ENCODE measurements around the gene KRTAP4-12. TPM values are rescaled to one million over a fixed set of nuclear protein-coding genes. Genes with fewer than 3 reads are reported as not detected.
"Not testable (repeated sequence)": the region's sequence is repeated elsewhere in the genome, so short reads cannot be mapped to it uniquely, and the experiment has no call there.

KRTAP4-12 gene
- total RNA-seq, 1 donor from 2014 or later = not detected

GRCh38 chr17:41126412-41126811 lies 2.4 kb upstream of the KRTAP4-12 start:
- DNase-seq (ENCODE audit: low read depth) = no peak

- no peak for DNase-seq (ENCODE audit: low read depth)
Observed at GRCh38 chr17:41125064-41125463, 1.1 kb upstream of the KRTAP4-12 start.

- DNase-seq (ENCODE audit: low read depth) = not testable (repeated sequence)
Observed at GRCh38 chr17:41123292-41123990, 541 bp downstream of the KRTAP4-12 start.

DNA sequence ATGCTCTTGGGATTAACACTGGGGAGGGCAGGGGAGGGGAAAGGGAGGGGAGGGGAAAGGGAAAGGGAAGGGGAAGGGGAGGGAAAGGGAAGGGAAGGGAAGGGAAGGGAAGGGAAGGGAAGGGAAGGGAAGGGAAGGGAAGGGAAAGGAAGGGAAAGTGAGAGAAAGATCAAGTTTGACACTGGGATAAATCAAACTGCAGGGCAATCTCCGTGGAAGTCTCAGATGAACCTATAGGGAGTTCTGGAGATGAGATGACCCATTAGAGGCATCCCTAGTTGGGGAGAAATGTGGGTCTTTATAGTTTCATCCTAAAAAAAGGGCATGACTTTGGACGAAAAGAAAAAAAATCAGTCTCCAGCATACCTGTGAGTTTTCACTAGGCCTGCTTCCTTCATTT lies 2.2 kb downstream of the KRTAP4-12 start:
- no peak for DNase-seq (ENCODE audit: low read depth)

GRCh38 chr17:41119696-41120690 lies 4.0 kb downstream of the KRTAP4-12 start:
- DNase-seq (ENCODE audit: low read depth) = not testable (repeated sequence)

DNA sequence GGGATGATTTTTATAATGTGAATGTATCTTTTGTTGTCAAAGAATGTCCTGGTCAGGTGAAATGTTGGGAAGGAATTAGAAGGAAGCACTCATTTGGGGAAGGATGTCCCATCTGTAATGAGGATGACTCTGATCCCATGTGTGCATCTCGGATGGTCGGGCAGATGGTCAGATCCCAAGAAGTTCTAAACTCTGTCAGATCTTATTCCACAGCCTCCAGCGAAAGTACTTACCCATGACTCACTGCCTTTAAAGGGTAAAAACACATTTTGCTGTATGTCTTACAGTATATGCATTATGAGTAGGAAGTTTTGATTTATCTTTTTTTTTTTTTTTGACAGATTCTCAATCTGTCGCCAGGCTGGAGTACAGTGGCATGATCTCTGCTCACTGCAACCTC lies 5.3 kb downstream of the KRTAP4-12 start:
- no peak for DNase-seq (ENCODE audit: low read depth)

DNA sequence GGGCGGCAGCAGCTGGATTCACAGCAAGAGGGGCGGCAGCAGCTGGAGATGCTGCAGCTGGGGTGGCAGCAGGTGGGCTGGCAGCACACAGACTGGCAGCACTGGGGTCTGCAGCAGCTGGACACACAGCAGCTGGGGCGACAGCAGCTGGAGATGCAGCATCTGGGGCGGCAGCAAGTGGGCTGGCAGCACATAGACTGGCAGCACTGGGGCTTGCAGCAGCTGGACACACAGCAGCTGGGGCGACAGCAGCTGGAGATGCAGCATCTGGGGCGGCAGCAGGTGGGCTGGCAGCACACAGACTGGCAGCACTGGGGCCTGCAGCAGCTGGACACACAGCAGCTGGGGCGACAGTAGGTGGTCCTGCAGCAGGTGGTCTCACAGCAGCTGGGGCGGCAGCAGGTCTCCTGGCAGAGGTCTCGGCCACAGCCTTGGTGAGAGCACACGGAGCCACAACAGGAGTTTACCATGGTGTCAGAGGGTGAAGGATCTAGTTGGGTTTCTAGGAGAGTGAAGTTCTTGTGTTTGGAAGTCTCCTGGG lies 6.1 kb downstream of the KRTAP4-12 start, which contains the start of gene KRTAP4-11:
Gene KRTAP4-11 (minus strand): TSS at position 528 of the 541 bp plus-strand sequence. CDS start 58 bp downstream, at position 470.
- DNase-seq (ENCODE audit: low read depth) = not testable (repeated sequence)

- no peak for DNase-seq (ENCODE audit: low read depth)
Observed at GRCh38 chr17:41116297-41116696, 7.7 kb downstream of the KRTAP4-12 start.

DNA sequence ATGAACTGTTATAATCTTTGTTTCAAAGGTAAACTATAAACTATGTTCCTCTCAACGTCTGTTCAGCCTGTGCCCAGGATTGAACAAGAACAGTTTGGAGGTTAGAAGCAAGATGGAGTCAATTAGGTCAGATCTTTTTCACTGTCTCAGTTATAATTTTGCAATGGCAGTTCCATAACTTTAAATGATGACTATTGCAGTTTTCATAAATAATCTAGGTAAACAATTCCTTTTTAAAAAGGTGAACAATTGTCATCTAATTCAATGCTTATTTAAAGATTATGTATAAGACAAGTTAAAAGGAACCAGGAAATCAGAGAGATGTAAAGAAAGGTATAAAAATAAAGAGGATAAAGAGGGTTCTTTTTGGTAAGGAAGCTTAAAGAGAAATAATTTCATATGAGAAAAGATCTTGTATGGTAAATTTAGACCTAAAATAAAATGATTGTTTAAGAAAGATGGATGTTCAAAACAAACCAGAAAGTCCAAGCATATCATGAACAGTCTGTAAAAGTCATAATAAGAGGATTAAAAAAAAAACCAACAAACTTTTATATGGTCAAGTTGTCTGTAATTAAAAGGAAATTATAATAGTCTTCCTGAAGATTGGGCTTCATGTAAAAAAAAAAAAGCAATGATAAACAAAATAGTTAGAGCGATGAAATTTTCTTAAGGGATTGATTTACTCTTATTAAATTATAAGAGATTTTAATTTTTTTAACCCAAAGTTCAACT lies 12.7 kb downstream of the KRTAP4-12 start:
- DNase-seq (ENCODE audit: low read depth) = no peak

GRCh38 chr17:41108728-41109386 lies 15.1 kb downstream of the KRTAP4-12 start:
- DNase-seq (ENCODE audit: low read depth) = not testable (repeated sequence)

GRCh38 chr17:41107941-41108450 lies 16.0 kb downstream of the KRTAP4-12 start:
- peak; percentile 39 for DNase-seq (ENCODE audit: low read depth)

- DNase-seq (ENCODE audit: low read depth) = not testable (repeated sequence)
Observed at GRCh38 chr17:41105347-41105746, 18.6 kb downstream of the KRTAP4-12 start, which contains the start of gene KRTAP4-9. TSS of gene KRTAP4-9 (plus strand) at chr17:41105389. CDS start at chr17:41105389, 0 bp downstream.

GRCh38 chr17:41104386-41105038 lies 19.5 kb downstream of the KRTAP4-12 start:
- DNase-seq (ENCODE audit: low read depth) = peak; percentile 50

DNA sequence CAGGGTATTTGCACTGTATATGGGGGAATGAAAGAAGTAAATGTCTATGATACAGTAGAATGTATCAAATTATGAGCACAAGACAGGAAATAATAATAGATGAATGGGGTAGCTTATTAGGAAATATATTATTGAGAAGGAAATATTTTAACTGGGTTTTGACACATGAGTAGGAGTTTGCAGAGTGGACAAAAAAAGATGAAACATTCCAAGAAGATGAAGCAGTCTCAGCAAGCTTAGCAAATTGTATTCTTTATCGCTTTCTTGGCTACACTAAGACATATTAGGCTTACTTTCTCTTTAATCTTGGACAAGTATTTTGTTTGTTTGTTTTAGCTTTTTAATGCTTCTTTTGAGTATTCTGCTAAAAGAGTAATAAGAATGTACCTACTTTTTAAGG lies 20.1 kb downstream of the KRTAP4-12 start:
- no peak for DNase-seq (ENCODE audit: low read depth)

GRCh38 chr17:41101586-41102259 lies 22.3 kb downstream of the KRTAP4-12 start, which contains the start of gene KRTAP4-16:
TSS of gene KRTAP4-16 (minus strand) at chr17:41102209. CDS start at chr17:41102209, 0 bp downstream.
- no peak for DNase-seq (ENCODE audit: low read depth)

DNA sequence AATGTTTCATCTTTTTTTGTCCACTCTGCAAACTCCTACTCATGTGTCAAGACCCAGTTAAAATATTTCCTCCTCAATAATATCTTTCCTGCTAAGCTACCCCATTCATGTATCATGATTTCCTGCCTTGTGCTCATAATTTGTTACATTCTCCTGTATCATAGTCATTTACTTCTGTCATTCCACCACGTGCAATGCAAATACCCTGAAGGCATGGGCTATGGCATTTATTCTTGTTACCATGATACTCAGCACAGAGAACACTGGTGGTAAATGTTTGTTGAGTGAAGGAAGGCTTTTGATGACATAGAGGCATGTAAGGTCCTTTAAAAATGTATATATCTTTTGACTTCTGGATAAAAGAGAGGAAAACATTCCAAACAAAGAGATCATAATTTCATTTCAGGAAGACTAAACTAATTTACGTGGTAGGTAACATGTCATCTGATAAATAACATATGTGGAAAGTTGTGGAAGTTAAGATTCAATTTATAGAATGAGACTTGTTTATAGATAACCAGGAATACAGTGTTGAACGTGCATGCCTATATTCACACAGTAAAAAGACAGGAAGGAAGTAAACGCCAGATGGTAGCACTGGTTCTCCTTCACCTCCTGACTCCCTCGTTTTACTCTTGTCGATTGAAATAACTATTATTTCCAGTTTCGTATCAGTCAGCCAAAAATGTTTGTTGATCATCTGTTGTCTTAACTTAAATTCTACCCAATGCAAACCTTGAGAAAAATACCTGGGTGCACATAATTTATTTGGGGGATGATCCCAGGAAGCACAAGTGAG lies 24.1 kb downstream of the KRTAP4-12 start:
- peak; percentile 50 for DNase-seq (ENCODE audit: low read depth)

DNA sequence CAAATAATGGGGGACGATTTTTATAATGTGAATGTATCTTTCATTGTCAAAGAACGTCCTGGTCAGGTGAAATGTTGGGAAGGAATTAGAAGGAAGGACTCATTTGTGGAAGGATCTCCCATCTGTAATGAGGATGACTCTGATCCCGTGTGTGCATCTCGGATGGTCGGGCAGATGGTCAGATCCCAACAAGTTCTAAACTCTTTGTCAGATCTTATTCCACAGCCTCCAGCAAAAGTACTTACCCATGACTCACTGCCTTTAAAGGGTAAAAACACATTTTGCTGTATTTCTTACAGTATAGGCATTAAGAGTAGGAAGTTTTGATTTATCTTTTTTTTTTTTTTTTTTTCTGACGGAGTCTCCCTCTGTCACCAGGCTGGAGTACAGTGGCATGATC lies 25.5 kb downstream of the KRTAP4-12 start:
- DNase-seq (ENCODE audit: low read depth) = no peak

DNA sequence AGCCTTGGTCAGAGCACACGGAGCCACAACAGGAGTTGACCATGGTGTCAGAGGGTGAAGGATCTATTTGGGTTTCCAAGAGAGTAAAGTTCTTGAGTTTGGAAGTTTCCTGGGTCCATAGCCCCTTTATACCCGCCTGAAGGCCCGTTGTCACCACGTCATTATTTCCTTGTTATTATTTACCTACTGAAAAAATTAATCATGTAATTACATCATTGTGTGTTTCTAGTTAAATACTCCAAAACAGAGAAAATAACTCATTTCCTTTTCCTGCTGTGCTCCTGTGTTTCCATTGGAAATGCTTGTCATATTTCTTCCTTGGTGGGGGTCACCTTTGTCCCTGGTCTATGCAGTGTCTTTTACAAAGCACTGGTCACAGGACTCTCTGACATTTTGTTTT lies 25.9 kb downstream of the KRTAP4-12 start, which contains the start of gene KRTAP4-8:
Gene KRTAP4-8 (minus strand): TSS at position 101 of the 400 bp plus-strand sequence. CDS start 58 bp downstream, at position 43.
- DNase-seq (ENCODE audit: low read depth) = no peak
